HG02610 (cell line): ENCODE data around the gene ASIC5.
"Not testable (repeated sequence)": the region's sequence is repeated elsewhere in the genome, so short reads cannot be mapped to it uniquely, and the experiment has no call there.

ENCODE experiments used
- ATAC-seq: cut with Tn5 transposase; IDR thresholded peaks from one replicate; pipeline ENCODE4 v1.9.1; 2021; ENCODE audit warnings: mild to moderate bottlenecking, moderate library complexity; ENCODE audit not compliant: unreplicated experiment

Gene ASIC5

GRCh38 chr4:155866177-155866576 lies at the start of gene ASIC5:
ASIC5 (minus strand) TSS chr4:155866277; CDS start chr4:155866226, 51 bp downstream.
- no peak for ATAC-seq

- ATAC-seq = no peak
Measured at GRCh38 chr4:155914782-155915181, 48.7 kb upstream of the ASIC5 start.

- no peak for ATAC-seq
Measured at GRCh38 chr4:155911905-155912304, 45.8 kb upstream of the ASIC5 start.

GRCh38 chr4:155909615-155910226 lies 43.6 kb upstream of the ASIC5 start:
- ATAC-seq = no peak

GRCh38 chr4:155908187-155909139 lies 42.4 kb upstream of the ASIC5 start:
- ATAC-seq = no peak

GRCh38 chr4:155907556-155907955 lies 41.5 kb upstream of the ASIC5 start:
- ATAC-seq = no peak

- no peak for ATAC-seq
Measured at GRCh38 chr4:155906554-155907247, 40.6 kb upstream of the ASIC5 start.

- no peak for ATAC-seq
Measured at GRCh38 chr4:155904331-155904730, 38.3 kb upstream of the ASIC5 start.

- no peak for ATAC-seq
Measured at GRCh38 chr4:155903453-155903852, 37.4 kb upstream of the ASIC5 start, which contains the start of gene TDO2. TDO2 (plus strand) TSS chr4:155903696; CDS start chr4:155903759, 63 bp downstream.

GRCh38 chr4:155901013-155901412 lies 34.9 kb upstream of the ASIC5 start:
- no peak for ATAC-seq

GRCh38 chr4:155900381-155900780 lies 34.3 kb upstream of the ASIC5 start:
- no peak for ATAC-seq

- no peak for ATAC-seq
Measured at GRCh38 chr4:155899891-155900290, 33.8 kb upstream of the ASIC5 start.

- ATAC-seq = not testable (repeated sequence)
Measured at GRCh38 chr4:155898371-155898770, 32.3 kb upstream of the ASIC5 start.

GRCh38 chr4:155891058-155891457 lies 25.0 kb upstream of the ASIC5 start:
- no peak for ATAC-seq

GRCh38 chr4:155889946-155890345 lies 23.9 kb upstream of the ASIC5 start:
- no peak for ATAC-seq

GRCh38 chr4:155889031-155889793 lies 23.1 kb upstream of the ASIC5 start:
- ATAC-seq = no peak

- no peak for ATAC-seq
Measured at GRCh38 chr4:155887847-155888570, 21.9 kb upstream of the ASIC5 start.

GRCh38 chr4:155887045-155887444 lies 21.0 kb upstream of the ASIC5 start:
- ATAC-seq = no peak

- no peak for ATAC-seq
Measured at GRCh38 chr4:155885666-155886065, 19.6 kb upstream of the ASIC5 start.

GRCh38 chr4:155883895-155884294 lies 17.8 kb upstream of the ASIC5 start:
- ATAC-seq = no peak
